Stimulated activated CD8-positive, alpha-beta memory T cell treated with anti-CD3 and anti-CD28 coated beads, Interleukin-4, amount 100 ng/mL, for 24 hours (primary cell): ENCODE results near the gene SLC43A3.
"Not testable (repeated sequence)": the region's sequence is repeated elsewhere in the genome, so short reads cannot be mapped to it uniquely, and the experiment has no call there.

Experiments used
- DNase-seq: peaks from one replicate; pipeline ENCODE4 v3.0.0-alpha.2; 2020; ENCODE audit warnings: low read depth

SLC43A3 gene

DNA sequence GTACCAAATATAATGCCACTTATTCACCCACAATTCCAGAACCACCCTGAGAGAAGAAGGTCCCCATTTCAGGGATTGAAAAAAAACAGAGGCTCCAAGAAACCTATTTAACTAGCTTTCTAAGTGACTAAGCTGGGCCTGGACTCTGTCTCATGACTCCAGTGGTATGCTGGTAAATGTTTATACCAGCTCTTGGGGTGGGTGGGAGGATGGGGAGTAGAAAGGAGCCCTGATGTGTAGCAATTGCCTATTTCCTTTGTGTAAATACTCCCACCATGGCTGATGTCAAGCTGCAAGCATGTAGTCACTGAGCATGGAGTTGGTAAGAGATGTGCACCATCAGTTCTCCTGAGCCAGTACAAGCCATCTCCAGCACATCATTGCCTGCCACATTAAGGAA, 48.7 kb downstream of the SLC43A3 start:
- no peak for DNase-seq

DNA sequence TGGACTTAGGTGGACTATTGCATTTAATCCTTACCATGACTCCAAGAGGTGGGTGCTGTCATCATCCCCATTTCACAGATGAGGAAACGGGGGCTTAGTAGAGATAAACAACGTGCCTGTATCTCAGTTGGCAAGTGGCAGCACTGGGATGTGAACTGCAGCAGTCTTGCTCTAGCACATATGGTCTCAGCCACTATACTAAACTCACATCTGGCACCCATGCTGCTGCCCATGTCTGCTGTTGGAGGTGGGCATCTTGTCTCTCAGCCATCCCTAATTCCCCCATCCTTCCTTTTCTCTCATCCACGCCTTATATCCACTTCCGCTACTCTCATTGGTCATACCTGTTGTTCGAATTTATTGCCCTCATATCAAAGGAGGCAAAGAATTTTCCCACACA, 49.8 kb downstream of the SLC43A3 start:
- DNase-seq = no peak

DNA sequence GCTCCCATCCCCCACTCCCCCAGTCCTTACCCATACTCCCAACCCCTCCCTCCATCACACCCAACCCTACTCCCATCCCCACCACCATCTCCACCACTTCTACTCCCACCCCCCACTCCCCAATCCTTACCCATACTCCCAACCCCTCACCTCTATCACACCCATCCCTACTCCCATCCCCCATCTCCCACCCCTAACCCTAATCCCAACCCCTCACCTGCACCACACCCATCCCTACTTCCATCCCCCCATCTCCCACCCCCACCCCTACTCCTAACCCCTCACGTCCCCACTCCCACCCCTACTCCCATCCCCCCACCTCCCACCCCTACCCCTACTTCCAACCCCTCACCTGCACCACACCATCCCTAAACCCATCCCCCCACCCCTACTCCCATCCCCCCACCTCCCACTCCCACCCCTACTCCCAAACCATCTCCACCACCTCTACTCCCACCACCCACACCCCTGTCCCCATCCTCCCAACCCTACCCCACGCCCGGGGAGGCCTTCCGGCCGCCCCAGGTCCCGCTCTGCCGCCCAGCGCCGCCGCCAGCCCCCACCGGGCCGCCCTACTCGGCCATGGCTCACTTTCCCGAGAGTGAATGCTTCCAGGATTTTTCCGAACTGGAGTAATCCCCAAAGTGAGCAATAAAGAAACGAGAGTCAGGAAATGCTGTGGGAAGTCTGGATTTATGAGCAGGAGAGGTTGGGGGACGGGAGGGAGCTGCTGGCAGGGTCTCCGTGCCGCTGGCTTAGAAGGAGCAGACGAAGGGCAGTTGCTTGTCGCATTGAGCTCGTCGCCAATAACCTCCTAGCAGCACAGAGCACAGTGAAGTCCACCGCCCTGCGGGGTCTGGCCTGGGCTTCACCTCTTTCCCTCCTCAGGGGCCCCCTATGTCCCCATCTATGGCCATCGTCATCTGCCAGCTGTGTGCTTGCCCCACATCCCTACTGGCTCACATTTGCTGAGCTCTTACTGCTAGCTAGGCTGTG, 50.5 kb downstream of the SLC43A3 start:
- no peak for DNase-seq

DNA sequence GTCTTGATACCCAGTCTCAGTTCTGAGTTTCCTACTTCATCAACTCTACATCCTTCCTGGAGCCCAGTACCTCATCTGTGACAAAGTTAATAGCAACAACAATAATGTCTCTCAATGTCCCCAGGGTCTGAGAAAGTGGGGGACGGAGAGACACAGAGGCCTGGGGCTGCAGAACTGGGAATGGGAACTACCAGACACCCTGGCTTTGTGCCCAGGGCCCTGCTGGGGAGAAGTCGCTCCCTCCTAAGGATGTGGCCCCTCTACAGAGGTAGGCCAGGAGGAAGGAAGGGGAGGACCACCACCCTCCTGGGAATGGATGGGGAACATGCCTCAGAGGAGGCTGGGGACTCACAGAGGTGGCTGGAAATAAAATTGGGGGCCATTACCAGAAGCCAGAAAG, 51.4 kb downstream of the SLC43A3 start:
- DNase-seq = no peak

DNA sequence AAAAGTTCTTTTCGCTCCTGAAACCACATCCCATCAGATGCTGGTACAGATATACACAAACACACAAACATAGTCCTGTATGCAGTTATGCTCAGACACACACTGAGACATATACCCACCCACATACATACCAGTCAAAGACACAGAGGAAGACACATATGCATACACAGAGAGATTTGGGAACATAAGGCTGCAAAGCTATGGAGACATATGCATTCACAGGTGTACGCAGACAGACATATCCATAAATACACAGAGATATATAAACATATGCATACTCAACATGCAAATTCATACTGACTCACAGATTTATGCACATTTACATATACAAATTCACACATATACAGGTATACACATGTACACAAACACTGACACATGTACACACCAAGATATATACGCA, 52.0 kb downstream of the SLC43A3 start:
- DNase-seq = no peak

DNA sequence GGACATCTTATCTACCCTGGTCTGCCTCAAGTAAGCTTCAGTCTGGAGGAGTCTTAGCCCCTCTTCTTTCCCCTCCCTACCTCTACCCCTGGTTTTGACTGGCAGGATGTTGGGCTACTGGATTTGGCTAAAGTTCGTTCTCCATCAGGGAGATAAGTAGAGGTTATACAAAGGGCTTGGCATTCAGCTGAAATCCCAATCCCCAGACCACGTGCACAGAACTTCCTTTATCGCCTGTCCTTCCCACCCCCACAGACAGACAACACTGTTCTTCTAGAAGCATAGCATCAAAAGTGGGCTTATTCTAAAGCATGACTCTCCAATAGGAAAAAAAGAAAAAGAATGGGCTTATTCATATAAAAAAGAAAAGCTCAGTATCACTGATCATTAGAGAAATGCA, 53.8 kb downstream of the SLC43A3 start:
- DNase-seq = no peak

DNA sequence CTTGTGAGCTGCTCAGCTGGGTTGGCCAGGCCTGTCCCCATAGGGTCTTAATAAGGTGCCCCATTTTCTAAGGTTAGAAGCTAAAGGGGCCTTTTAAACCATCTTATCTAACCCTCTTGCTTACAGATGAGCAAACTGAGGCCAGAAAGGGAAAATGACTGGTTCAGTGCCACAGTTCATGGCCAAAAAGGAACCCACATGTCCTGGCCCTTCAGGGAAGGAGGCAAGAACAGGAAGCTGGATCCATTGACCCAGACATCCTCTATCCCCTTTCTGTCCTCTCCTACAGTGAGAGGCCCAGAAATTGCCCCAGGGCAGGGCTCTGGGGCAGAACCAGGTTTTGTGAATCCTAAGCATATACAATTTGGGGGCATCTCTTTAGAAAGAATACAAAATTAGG, 56.0 kb downstream of the SLC43A3 start:
- no peak for DNase-seq

DNA sequence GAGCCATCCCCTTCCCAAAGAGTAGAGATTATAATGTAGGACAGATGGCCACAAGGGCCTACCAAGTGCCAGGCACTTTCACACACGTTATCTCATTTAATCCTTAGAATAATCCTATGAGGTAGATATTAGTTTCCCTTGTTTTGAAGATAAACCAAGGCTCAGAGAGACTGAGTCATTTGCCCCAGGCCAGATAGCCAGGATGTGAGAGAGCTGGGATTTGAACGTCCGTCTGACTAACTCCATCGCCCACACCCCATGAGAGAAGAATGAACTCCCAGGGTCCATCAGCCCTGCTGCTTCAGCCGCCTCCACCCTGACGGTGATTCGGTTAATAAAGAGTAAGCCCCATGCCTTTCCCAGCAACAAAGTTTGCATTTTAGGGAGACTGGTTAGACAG, 56.7 kb downstream of the SLC43A3 start:
- DNase-seq = no peak

DNA sequence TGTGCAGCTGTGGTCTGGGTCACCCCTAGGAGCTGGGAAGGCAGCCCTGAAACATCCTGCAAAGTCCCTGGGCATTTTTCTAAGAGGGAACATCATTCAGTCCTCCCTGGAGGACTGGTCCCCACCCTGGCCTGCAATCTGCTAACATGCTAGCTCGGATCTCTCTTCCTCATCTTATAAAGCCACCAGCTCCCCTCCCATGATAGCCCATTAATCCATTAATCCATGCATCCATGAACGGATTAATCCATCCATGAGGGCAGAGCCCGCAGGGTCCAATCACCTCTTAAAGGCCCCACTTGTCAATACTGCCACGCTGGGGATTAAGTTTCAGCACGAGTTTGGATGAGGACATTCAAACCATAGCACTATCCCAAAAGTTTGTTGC, 58.1 kb downstream of the SLC43A3 start:
- no peak for DNase-seq

DNA sequence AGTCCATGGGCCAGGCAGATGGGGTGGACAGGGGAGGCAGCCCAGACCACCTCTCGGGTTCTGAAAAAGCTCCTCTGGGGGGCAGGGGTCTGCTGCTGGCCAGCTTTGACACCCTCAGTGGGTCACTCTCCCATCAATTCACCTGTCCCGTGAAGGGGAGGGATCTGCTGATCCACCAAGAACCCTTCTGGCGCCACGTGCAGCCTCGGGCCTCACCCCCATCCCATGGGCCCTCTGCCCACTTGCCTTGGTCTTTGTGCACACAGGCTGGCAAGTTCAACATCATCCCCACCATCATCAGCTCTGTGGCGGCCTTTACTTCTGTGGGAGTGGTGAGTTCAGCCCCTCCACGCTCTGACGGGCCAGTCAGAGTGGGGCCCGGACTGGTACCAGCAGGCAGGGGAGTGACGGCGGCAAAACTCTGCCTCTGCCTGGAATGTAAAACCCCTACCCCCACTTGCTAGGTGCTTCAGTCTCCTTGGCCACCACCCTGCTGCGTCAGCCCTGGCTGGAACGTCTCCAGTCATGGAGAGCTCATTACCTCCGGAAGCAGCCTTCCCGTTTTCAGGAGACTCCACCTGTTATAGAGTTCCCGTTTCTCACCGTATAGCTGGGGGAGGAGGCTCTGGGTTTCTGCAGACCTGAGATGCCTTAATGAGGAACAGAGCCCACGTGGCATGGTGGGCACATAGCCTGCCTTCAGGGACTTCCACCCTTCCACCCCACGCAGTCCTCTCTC, 58.6 kb downstream of the SLC43A3 start:
- DNase-seq = no peak

DNA sequence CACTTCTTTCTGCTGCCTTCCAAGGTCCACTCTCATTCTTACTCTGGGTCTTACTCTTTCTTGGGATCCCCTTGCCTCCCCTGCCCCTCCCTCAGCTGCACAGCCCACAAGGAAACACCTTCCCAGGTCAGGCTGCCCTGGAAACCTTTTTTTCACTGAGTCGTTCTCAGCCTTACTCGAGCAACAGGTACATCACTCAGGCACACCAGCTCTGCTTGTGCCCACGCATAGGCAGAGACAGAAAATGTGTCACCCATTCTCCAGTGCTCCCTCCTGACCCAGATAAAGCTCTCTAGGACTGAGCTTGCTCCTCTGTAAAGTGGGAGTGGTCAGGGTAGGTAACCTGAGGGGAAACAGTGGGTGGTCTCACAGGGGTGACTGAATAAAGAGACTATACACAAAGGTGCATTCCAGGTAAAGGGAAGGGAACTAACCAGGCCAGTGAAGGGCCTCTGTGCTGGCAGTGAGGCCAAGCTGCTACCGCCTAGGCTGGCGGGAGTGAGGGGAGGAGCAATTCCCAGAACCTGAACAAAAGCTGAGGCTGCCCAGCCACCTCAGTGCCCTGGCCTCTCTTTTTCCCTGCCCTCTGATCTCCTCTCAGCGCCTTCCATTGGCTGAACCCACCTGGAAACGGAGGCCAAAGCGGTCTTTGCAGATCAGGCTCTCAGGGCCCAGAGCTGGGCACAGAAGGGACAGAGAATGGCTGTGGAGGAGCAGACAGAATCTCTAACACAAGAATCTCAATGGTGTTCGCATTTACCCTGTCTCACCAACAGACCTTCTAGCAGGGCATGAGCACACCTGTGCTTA, 61.9 kb downstream of the SLC43A3 start:
- no peak for DNase-seq

DNA sequence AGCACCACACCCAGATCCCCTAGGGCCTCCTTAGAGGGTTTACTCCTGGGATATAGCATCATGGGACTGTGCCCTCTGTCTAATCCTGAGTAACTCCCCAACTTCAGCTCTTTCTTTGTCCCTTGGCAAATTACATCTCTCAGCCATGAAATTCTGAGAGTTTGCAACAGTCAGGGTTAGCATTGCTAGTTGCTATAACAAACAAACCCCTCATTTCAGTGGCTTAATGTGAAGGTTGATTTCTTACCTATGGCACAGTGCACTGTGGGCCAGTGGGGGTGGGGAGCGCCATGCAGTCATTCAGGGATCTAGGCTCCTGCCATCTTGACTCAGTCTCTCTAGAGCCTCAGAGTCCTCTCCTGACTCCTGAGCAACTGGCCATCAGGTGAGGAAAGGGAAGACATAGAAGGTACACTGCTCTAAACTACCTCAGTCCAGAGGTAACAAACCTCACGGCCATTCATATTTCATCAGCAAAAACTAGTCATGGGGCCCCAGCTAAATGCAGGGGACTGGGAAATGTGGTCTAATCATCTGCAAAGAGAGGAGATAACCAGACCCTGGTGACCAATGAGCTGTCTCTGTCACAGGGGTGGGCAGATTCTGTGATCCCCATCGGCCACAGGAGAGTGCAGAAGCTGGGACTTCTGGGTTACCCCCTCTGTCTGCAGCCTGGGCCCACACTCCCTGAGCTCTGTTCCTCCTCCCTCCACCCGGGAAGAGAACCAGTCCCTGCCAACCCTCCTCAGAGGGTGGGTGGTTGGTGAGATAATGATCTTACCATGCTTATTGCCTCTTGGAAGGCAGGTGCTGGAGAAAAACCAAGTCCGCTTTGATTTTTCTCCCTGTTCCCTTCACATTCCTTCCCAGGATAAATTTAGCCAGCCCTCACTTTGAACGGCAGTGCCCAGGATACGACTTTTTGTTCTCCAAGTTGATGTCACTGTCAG, 63.5 kb downstream of the SLC43A3 start:
- DNase-seq = no peak

DNA sequence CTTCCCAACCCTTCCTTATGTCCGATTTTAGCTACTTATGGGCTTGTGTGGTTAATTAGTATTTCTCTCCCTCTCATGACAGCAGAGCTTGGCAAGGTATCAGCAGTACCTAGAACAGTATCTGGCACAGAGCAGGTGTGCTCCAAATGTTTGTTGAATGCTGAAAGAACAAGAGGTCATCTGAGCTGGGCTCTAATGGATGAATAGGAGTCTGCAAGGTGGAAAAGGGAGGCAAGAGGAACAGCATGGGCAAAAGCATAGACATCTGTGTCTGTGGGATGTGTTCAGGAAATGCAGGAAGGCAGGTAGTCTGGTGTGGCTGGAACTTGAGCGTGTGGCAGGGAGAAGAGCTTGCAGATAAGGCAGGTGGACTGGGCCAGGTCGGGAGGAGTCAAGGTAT, 65.0 kb downstream of the SLC43A3 start:
- DNase-seq = no peak

DNA sequence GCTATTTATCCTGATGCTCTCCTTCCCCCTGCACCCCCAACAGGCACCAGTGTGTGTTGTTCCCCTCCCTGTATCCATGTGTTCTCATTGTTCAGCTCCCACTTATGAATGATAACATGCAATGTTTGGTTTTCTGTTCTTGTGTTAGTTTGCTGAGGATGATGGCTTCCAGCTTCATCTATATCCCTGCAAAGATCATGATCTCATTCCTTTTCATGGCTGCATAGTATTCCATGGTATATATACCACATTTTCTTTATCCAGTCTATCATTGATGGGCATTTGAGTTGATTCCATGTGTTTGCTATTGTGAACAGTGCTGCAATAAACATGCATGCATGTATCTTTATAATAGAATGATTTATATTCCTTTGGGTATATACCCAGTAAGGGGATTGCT, 65.5 kb downstream of the SLC43A3 start:
- not testable (repeated sequence) for DNase-seq

DNA sequence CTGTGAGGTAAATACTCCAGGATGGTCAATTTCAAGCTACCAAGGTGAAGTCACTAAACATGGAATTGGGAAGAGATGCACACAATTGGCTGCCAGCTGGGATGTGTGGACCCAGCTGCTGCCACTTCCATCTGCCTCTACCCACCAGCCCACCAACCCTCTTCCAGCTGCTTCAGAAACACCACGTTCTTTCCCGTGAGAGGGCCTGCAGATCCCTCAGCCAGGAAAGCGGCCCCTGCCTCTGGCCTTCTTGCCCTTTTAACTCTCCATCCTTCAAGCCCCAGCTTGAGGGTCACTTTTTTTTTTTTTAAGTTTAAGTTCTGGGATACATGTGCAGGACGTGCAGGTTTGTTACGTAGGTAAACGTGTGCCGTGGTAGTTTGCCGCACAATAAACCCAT, 65.9 kb downstream of the SLC43A3 start:
- no peak for DNase-seq

DNA sequence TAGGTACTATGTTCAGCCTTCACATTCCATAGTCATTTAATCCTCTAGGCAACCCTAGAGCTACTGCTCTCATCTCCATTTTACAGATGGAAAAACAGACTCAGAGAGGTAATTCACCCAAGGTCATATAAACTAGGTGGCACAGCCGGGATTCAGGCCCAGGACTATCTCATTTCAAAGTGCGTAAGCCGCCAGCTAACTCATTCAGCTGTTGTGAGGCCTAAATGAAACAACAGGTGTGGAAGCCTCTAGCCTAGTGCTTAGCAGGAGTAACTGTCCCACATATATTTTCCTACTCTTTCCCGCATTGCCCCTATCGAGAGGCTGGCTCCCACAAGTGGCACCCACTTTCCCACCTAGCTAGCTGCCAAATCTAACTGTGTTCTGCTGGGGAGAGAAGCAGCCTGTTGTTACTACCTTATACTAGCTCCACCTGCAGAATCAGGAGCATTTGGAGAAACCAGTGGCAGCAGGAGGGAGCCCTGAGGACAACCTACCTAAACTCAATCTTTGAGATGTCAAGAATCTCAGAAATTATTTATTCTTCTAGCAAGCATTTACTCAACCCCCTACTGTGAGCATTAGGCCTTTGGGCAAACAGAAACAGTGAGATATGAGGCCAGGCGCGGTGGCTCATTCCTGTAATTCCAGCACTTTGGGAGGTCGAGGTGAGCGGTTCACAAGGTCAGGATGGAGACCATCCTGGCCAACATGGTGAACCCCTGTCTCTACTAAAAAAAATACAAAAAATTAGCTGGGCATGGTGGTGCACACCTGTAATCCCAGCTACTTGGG, 66.8 kb downstream of the SLC43A3 start:
- no peak for DNase-seq

DNA sequence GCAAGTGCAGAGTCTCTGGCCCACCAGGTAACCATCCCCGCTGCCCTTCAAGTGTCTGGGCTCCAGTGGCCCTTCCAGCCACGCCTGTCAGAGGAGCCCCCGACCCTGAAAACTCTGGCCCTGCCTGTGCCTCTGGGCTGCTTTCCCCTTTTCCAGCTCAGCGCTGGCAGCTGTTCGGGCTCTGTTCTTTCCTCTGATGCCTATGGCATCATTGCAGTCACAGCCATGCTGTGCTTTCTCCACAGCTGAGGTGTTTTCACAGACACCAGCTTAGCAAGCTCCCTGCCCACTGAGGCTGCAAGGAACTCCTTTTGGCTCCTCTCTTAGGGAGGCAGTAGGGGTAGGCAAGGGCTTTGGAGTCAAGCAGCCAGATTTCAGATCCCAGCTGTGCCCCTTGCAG, 67.5 kb downstream of the SLC43A3 start:
- DNase-seq = no peak

DNA sequence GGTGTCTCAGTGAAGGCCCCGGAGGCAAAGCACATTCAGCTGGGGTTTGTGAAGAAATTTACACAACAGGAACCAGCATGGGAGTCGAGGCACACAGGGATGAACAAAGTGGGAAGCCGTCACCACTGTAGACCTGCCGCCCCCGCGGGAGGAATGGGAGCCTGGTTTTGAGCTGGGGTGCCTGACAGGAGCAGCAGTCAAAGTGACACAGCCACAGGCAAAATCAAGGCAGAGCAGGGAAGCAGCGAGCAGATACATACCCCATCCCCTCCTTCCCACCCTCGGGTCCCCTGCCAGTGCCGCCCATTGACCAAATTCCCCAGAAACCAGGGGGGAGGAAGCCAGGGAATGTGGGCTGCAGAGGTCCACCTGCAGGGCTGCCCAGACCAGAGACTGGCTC, 67.9 kb downstream of the SLC43A3 start:
- no peak for DNase-seq

DNA sequence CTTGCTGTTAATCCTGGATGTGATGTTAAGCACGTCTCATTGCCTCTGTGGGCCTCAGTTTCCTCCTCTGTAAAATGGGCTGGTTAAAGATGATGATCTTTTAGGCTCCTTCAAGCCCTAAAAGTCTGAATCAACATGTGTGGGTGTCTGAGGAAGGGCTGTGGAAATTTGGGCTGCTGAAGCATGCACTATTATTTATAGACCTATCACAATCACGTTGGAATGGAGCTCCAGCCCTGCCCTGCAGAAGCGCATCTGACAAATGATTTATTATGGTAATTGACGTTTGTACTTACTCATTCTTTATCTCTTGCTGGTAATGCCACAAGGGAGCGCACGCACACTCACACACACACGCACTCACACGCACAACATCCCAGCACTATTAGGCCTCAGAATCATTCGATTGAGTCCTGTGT, 68.4 kb downstream of the SLC43A3 start:
- DNase-seq = no peak

DNA sequence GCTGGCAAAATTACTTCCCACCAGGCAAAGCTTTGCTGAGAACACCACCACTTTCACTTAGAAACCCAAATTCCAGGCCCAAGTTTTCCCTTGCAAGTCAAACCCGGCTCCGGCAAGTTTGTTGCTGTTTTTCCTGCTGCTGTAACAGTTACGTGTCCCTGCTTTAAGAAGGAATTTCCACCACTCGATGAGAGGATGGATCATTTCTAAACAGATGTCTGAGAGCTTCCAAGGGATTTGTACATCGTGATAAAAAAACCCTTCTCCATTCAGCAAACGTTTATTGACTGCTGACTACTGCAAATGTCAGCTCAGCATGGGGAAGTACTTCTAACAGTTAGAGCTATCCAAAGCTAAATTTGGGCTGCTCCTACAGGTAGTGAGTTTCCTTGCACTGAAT, 69.1 kb downstream of the SLC43A3 start:
- DNase-seq = no peak

DNA sequence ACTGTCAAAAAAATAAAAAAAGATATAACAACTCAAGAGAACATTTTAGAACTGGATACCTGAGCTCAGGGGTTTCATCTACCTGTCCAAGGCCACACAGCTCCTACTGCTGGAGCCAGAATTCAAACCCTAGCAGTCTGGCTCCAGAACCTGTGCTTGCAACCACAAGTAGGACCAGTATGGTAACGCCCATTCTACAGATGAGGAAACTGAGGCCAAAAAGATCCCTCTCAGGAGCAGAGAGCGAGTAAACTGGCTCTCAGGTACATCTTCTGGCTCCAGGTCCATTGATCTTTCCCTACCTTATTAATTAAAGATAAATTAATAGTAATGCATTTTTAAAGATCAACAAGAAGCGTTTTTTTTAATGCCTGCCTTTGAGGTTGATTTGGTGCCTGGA, 69.6 kb downstream of the SLC43A3 start:
- no peak for DNase-seq
